Fibroblast of gingiva (primary cell): ENCODE data around the gene OPRL1.

ENCODE experiments used
- DNase-seq: peaks from one replicate; pipeline ENCODE4 v3.0.0-alpha.2; 2011; ENCODE audit warnings: low read depth

OPRL1 gene

DNA sequence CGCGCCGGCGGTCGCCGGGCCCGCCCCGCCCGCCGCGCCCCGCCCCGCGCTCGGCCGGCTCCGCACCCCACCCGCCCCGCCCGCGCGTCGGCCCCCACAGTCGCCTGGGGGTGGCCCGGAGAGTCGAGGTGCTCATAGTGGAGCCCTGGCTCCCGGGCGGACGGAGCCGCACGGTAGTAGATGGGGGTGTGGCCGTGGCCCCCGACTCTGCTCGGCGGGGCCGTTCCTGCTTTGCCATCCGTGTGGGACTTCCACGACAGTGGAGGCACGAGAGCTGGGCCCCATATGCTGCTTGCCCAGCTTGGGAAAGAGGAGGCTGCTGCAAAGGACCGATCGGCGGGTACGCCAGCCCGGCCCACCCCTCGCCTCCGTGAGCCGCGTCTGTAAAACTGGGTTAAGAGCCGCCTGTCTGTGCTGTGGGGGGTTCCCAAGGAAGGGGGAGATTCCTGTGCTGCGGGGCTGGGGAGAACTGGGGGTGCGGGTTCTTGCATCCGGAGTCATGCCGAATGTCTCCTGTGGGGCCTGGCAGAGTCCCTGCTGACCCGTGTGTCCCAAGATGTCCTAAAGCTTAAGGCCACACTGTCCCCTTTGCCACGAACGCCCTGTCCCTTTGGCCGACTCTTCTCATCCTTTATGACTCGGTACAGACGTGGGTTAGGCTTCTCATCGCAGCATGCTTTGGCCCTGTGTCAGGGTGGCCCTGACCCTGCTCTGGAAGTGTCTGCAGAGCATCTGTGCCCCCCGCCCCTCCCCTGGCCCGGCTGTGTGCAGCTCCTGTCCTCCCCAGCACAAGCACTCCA, at the start of gene OPRL1:
TSS of gene OPRL1 (plus strand) at position 70 of the 800 bp plus-strand sequence. CDS start 12,639 bp downstream, outside the sequence.
- no peak for DNase-seq

DNA sequence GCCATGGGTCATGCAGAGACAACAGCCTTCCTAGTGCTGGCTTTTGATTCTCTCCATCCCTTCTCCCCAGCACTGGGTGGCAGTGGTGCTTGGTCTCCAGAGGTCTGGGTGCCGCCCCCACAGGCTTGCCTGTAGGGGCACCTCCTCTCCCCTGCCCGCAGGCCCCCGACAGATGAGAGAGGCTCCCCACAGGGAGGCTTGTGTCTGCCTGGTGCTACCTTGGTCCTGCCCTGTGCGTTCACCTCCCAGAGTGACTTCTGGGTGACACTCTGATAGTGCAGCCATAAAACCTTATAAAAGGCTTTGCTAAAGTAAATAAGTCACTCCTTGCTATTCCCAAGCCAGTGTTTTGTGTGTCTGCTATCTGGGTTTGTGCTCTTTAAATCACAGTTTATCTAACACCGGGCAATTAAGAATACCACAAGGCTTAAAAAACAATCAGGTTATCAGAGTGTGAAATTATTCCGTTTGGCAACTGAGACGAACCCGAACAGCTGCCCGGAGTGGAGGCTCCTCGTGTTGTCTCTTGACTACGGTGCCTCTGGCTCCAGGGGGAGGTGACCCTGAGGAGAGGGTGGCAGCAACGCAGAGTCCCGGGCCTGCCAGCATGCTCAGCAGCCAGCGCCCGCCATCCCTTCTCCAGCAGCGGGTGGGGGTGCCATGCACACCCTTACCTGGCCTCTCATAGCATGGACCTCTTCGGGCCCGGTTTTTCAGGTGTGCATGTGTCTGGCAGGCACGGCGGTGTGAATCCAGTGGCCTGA, 49.3 kb upstream of the OPRL1 start:
- DNase-seq = no peak

DNA sequence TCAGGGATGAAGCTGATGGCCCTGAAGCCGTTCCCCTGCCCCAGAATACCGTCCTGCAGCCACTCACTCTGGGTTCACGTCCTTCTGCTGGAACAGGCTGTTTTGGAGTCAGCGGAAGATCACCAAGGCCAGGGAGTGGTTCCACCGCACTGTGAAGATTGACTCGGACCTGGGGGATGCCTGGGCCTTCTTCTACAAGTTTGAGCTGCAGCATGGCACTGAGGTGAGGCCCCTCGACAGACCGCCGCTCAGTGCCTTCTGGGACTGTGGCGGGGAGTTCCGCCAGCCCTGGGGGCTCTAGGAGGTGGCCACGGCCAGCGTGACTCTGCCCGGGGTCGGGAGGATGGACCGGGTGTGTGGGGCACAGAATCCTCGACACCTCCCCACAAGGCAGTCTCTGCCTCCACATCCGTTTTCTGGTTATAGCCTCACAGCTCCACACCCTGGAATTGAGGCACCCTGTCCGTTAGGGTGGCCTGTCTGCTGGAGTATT, 48.0 kb upstream of the OPRL1 start:
- DNase-seq = no peak

DNA sequence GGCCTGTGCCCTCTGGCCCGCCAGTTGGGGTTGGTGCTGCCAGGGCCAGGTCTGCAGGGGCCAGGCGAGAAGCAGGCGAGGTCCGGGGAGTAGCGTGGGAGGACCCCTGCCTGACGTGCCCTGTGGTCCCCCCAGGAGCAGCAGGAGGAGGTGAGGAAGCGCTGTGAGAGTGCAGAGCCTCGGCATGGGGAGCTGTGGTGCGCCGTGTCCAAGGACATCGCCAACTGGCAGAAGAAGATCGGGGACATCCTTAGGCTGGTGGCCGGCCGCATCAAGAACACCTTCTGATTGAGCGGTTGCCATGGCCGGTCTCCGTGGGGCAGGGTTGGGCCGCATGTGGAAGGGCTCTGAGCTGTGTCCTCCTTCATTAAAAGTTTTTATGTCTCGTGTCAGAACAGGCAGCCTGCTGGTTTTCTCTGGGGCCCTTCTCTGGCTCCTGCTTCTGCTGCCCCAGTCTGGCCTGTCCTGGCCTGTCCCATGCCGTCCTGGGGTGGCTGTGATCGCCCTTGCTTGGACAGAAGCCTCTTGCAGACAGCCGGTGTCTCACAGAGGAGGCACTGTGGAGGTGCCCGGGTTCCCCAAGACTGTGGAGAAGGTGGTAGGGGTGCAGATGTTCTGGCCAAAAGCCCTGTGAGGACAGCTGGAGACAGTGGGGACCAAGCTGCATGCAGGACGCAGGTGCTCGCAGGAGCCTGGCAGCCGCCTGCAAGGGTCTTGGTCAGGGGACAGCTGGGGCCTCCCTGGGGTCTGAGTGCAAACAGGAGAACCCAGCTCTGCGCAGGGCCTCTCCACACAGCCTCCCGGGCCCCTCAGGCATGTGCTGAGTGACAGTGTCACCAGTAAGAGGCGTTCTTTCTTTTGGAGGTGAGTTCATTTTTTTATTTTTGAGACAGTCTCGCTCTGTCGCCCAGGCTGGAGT, 46.9 kb upstream of the OPRL1 start:
- no peak for DNase-seq

DNA sequence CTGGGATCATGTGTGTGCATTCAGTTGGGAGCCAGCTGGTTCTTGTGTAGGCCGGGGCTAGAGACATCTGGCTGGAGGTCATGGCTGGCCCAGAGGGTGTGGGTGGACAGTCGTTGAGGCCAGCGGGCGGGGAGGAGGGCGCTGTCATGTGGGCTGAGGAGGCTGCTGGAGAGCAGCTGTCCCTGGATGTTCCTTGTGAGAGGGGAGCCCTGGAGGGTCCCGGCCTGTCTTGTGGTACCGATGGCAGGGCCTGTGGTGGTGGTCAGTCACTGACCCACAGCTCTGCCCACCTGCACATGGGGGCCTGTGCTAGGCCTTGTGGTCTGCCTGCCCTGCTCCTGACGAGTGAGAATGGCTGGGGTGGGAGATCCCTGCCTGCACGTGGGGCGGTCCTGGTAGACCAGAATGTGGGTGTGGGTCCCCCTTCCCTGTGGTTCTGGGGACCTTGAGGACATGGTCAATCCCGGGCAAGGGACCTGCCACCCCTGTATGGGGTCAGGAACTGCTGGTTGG, 45.8 kb upstream of the OPRL1 start:
- no peak for DNase-seq

DNA sequence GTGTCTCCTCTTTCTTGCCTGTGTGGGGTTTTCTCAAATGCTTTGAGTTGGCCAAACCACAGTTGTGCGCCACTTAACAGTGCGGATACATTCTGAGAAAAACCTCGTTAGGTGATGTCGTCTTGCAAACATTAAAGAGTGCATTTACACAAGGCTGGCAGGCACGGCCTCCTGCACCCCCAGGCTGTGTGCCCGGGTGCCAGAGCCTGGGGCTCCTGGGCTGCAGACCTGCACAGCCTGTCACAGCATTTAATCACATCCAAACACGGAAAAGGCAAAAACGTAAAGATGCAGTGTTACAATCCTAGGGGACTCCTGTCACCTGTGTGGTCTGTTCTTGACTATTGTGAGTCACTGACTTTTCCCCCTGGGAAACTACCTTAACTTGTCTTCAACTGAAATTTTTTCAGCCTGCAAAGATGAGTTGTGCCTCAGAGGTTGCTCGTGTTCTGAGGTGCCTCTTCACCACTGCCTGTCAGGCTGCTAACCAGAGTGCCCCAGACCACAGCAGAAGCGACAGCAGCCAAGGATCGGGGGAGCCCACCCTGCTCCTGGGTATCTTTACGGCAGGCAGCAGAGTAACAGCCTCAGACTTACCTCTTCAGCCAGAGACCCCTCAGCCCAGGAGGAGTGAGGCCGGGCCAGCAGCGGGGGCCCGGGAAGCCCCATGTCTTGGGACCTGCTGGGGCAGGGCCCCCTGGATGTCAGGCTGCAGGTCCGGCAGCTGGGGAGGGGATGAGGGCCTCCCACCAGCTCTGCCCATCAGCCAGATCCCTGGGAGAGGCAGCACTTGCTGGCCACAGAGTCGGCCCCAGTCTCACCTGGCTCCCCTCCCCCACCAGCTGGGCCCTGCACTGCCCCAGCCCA, 44.6 kb upstream of the OPRL1 start:
- DNase-seq = no peak

DNA sequence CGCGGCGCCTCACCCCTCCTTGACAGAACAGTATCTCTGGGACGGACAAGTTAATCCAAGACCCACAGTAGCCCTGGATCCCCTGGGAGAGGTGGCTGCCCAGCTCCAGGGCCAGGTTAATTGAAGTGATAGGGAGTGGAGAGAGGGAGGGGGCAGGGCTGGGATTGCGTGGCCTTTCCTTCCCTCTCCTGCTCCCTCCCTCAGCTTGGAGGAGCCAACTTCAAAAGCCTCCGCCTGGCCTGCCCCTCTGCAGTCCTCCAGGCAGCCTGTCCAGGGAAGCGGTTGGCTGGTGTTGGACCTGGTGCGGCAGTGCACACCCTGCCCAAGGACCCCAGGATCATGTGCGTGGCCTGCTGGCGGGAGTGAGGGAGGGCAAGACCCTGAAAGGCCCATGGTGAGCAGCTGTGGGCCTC, 43.9 kb upstream of the OPRL1 start, which contains the start of gene C20orf204:
TSS of gene C20orf204 (plus strand) at position 250 of the 413 bp plus-strand sequence. CDS start at position 392, 142 bp downstream.
- no peak for DNase-seq

DNA sequence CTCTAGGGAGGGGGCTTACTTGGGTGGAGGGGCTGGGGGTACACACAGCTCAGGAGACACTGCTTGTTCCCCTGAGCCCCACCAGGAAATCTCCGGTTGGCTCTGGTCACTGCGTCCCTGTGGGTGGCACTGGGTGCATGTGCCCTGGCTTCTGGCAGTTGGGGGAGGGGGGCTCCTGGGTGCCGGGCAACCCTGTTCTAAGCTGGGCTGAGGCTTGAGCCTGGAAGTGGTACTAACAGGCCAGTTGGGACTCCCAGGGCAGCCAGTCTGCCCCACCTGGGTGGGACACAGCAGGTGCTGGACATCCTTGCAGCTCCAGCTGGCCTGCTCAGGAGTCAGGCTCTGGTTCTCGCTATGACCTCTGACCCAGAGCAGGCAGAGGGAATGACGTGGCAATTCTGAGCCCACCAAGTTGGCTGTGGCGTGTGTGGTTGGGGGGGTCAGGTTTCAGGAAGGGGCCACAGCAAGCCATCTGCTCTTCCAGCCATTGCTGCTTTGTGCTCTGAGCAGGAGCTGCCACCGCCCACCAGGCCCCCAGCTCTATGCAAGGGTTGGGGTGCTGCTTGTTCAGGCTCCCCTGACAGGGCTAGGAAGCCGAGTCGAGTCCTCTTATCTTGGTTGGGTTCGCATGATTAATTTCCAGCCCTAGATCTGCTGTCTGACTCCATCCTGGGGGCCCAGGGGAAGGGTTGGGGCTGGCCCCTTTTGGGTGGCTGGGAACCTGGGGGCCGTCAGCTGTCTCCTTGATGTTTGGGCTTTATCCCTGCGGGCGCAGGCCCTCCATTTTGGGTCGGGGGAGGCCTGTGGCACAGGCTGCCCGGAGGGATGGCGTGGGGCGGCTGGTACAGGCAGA, 43.3 kb upstream of the OPRL1 start:
- no peak for DNase-seq

DNA sequence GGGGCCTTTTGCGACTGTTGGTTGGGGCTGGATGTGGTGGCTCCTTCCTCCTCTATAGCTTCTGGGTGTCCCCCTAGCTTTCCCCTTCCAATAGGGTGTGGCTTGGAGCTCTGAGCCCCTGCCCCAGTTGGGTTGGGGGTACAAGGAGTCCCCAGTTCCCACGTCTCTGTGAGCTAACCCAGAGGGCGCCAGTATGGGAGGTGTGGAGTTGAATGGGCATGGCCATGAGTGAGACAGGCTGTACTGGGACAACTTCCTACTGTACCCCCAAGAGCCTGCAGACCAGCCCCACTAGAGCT, 42.7 kb upstream of the OPRL1 start:
- DNase-seq = no peak

DNA sequence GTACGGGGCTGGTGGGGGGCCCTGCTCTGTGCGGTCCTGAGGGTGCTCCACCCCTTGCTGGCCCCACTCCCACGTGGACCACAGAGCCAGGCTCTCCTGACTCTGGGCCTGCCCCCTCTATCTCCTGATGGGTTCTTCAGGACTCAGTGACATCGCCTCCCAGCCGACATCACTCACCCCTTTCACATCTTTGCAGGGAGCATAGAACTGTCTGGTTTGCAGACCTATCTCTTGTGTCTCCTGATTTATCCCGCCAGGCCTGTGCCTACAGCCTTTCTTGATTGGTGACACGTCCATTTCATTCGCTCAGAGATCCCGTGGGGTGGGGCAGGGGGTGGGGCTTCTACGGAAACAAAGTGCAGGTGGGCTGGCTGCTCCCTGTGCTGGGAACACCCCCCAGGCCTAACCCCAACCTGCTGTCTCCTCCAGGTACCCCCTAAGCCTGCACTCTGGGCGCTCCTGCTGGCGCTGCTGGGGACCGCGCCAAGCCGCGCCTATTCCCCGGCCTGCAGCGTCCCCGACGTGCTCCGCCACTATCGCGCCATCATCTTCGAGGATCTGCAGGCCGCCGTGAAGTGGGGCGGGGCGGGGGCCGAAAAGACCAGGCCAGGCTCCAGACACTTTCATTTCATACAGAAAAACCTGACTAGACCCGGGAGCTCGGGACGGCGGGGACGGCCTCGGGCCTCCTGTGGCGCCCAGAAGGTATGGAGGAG, 42.2 kb upstream of the OPRL1 start:
- DNase-seq = no peak

DNA sequence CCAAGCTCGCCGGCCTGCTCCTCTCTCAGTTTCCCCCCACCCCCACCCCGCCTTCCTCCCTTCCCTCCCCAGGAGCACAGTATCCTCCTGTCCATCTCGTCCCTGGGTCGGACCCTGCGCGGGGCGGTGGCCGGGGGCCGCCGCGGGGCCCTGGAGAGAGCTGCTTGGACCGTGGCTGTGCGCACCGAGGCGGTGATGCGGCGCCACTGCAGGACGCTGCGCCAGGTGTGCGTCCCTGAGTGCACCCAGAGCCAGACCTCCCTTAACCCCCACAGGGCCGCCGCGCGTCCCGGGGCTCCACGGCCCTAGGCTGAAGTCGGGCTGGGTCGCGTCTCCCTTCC, 41.7 kb upstream of the OPRL1 start:
- DNase-seq = no peak

DNA sequence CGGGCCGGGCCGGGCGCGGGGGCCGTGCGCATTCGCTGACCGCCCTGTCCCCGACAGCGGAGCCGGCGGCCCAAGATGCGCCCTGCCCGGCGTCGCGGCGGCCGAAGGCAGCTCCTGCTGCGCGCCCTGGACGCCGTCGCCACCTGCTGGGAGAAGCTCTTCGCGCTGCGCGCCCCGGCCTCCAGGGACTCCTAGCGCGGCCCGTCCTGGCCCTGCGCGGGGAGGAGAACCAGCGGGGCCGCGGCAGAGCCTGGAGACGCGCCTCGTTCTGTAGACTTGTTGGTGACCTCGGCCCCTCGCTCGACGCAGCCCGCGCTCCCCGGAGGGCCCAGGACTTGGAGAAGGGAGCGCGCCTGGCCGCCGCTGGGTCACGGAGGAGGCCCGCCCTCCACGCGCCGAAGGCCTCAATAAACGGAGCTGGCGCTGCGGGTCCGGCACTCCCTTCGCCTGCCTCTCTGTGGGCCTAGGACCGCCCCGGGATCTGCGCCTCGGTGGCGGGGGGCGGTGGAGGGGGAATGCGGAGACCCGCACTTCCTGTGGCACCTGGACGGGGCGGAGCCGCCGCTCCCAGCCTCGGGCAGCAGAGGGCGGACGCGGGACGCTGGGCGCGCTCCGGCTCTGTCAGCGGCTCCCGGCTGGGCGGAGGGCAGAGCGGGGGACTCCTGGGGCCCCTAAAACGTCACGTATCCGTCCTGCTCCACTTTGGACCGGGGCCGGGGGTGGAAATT, 41.2 kb upstream of the OPRL1 start:
- DNase-seq = peak; percentile 52

DNA sequence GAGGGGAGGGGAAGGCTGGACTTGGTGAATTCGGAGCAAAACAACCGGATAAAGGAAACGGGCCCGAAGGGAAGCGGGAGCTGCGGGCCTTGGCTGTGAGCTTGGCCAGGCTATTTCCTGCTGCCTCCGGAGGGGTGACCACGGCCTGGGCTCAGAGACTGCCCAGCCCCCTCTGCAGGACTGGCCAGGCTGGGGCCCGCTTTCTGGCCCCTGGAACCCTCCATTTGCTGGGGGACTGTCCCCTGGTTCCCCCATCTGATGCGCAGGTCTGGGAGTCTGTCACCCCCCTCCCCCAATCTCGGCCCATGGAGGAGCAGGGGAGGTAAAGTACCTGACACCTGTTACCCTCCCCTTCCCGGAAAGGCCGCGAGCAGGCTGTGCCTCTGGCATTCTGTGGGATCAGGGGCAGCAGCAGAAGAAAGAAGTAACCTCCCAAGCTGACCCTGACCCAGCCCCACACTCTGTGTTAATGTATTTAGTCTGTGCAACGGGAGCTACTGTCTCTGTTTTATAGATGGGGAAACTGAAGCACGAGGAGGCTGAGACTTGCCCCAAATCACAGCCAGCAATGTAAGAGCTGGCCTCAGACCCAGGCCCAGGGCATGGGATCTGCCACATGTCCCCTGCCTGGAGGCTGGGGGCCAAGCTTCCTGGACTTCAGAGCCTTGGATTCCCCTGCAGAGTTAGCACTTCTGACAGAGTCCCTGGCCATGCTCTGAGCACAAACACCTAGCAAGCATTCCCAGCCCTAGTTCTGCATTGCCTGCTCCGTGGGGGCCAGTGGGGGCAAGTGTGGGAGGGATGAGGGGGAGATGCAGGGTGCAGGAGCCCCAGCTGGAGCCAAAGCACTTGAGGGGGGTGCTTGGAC, 40.4 kb upstream of the OPRL1 start:
- DNase-seq = no peak

DNA sequence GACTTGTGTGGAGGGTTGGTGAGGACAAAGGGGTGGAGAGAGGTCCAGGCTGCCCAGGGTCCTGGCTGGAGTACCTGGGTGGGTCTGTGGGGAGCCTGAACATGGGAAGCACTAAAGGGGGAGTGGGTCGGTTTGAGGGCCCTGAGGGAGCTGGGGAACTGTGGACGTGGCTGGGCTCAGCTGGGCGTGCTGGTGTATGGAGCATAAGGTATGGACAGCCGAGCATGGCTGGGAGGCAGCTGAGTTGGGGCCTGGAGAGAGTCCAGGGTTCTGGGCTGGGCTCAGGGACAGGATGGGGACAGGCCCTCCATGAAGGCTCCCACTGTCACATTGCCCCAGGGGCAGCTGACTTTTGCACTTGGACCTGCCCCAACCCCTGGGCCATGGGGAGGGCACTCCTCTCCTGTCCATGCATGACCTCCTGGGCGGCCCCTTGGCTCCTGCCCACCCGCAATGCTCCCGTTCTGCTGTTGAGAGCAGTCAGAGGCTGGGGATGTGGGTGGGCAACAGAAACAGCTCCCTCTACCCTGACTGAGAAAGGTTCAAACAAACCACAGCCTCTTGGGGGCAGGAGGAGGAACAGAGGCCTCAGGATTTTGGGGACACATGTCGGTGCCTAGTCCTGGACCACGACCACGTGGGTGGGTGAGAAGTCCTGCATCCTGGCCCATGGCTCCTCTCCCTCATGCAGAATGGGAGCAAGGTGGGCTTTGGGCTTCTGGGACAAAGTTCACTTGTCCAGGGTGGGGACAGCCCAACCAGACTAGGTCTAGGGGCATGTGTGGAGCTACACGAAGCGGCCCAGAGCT, 39.4 kb upstream of the OPRL1 start:
- DNase-seq = no peak

DNA sequence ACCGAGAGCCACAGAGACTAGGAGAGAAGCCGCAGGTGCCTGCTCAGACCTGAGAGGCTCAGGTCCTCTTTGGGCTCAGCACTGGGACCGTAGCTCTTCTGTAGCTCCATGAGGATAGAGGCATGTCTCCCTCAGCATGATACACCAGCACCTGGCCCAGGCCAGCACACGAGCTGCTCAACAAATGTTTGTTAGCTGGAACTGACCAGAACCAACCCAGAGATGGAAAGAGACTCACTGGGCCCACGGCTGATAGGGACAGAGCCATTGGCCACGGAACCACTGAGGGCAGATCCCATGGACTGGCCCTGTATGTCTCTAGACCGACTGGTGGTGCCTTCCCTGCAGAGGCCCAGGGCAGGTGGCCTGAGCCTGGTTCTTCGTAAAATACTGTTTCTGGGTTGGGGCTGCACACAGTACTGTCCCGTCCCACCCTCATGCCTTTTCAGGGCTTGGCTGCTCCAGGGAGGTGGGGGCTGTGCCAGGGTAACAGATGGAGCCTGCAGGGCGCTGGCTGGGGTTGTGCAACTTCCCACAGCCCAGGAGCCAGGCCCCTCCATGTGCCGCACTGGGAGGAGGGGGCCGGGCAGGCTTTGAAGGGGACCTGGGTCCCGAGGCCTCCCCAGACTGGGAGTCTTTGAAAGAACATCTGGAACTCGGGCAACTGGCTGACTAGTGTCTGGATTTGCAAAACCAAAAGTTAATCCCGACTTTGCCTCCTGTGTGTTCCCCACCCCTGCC, 38.7 kb upstream of the OPRL1 start:
- no peak for DNase-seq

DNA sequence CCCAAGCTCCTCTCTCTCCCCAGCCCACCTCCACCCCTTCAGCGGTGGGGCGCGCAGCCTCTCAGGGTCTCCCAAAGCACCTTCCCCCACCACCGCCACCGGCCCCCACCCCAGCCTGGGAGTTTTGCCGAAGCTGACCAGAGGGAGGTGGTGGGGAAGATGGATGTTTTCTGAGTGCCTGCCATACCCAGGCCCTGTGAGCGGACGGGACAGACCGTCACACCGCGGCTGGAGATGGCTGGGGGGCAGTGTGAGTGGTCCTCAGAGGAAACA, 38.2 kb upstream of the OPRL1 start:
- DNase-seq = no peak
